Activated naive CD8-positive, alpha-beta T cell treated with anti-CD3 and anti-CD28 coated beads, Interleukin-2, amount 50 U/mL, for 24 hours (primary cell): Measurements from ENCODE around the gene ADIRF.

ENCODE experiments used
- ATAC-seq: fragments of 150-1000 bp; cut with Tn5 transposase; one replicate; pipeline ENCODE4 v1.10.0; 2021
- DNase-seq: peaks from one replicate; pipeline ENCODE4 v3.0.0; 2021
- H3K27ac Mint-ChIP-seq: one replicate; pipeline ENCODE4 v1.8.0; 2021; ENCODE audit warnings: mild to moderate bottlenecking, mixed read lengths
- H3K27me3 Mint-ChIP-seq: one replicate; pipeline ENCODE4 v1.8.0; 2021; ENCODE audit warnings: mixed read lengths
- H3K36me3 Mint-ChIP-seq: one replicate; pipeline ENCODE4 v1.8.0; 2021; ENCODE audit warnings: low read depth, mixed read lengths
- H3K4me1 Mint-ChIP-seq: one replicate; pipeline ENCODE4 v1.8.0; 2021; ENCODE audit warnings: mixed read lengths
- H3K4me3 Mint-ChIP-seq: one replicate; pipeline ENCODE4 v1.8.0; 2021; ENCODE audit warnings: mild to moderate bottlenecking, moderate library complexity, mixed read lengths
- H3K9me3 Mint-ChIP-seq: one replicate; pipeline ENCODE4 v1.8.0; 2021; ENCODE audit warnings: mixed read lengths

The ADIRF gene

DNA sequence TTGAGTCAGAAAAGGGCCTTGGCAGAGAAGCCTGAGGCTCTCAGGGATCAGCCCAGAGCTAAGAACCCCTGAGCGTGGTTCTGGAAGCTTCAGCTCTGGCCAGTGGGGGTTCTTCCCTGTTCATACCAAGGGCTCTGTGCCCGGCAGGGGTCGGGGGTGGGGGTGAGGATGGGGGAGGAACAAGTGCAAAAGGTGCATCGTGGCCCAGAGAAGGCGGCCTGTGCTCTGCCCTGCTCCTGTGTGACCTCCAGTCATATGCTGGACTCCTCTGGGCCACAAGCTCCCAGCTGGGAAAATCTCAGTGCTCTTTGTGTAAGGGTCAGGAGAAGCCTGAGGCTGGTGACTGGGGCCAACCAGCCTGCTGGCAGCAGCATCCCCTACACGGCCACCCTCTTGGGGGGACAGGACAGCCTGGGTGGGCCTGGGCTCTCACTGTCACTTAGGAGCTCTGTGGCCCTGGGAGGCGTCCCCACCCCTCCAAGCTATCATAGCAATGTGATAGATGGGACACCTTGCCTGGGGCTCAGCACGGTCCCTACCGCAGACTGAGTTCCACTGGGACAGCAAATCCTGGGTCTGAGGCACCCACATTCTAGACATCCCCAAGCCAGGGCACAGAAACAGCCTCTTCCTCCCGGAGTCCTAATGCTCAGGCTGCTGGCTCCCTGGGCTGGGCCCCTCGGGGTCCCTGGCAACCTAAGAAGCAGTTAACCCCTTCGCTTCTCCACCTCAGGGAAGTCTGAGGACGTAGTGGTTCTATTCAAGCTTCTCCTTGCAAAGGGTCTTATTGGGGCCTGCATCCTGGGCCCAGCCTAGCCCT lies 13.4 kb upstream of the ADIRF start:
- Mint-ChIP-seq H3K9me3 (peaks cover 16% of the 10 kb centered on the region), H3K4me1 (peaks cover 8% of the 10 kb centered on the region), H3K4me3 (no peak overlapping the region), H3K27ac (no peak overlapping the region), H3K27me3 (no peaks in the 10 kb centered on the region), H3K36me3 (no peaks in the 10 kb centered on the region)
- DNase-seq (no peak), ATAC-seq (peak; percentile 2)

DNA sequence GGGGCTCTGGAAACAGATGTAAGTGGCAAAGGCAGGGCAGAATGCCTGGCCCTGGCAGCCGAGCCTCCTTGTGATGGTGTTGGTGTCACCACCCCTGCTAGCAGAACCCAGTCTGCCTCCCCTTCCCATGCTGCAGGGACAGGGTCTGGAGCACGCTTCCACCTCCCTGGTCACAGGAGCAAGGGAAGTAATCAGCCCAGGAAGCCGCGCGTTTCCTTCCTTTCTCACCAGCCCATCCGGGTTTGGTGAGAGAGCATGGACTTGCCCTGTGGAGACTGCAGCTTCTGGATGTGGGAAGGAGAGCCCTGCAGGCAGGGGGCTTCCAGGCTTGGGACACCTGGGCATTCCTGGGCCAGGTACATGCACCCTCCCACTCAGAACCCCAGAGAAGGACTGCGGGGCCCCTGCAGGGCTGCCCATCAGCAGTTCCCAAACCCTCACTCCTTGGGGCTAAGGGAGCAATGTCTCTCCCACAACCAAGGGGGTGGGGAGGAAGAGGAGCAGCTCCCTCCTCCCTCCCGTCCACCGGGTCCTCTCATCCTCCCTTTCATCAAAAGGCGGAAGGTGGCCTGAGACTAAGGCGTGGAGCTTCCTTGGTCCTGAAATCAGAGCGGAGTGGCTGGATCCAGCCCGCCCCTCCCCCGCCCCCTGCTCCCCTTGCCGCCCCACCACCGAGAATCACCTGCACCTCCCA lies 12.6 kb upstream of the ADIRF start:
- no peak overlapping the region for H3K4me3 Mint-ChIP-seq
- no peaks in the 10 kb centered on the region for H3K27me3 Mint-ChIP-seq
- H3K36me3 Mint-ChIP-seq: no peaks in the 10 kb centered on the region
- H3K4me1 Mint-ChIP-seq: peaks cover 3% of the 10 kb centered on the region
- H3K9me3 Mint-ChIP-seq: peaks cover 16% of the 10 kb centered on the region
- DNase-seq (no peak), ATAC-seq (no peak)
- no peak overlapping the region for H3K27ac Mint-ChIP-seq

DNA sequence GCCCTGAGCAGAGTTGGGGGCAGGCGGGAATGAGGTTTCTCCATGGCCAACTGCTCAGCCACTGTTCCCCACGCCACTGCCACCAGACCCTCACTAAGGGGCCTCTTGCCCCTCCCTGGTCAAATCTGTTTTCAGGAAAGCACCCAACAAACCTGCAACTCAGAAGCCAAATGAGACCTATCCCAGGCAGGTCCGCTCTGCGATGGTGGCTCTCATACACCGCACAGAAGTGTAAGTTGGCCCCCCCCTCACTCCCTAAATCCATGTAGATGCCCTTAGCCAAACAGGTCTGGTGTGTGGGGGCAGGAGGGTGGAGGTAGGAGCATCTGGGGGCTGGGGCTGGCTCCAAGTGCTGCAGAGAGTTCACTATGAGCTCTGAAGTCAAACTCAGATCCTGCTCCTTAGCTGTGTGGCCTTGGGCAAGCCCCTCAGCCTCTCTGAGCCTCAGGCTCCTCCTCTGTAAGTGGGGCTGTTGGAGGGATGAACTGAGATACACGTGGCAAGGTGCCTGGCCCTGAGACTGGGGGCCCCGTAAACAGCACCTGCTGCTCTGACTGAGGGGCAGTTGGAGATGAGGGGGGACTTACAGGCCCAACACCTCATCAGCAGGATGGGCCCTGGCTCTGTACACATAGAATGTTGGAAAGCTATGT lies 12.0 kb upstream of the ADIRF start:
- no peak for ATAC-seq
- Mint-ChIP-seq H3K36me3 (no peaks in the 10 kb centered on the region), H3K4me3 (no peak overlapping the region), H3K4me1 (no peaks in the 10 kb centered on the region), H3K27me3 (no peaks in the 10 kb centered on the region), H3K27ac (no peak overlapping the region), H3K9me3 (peaks cover 16% of the 10 kb centered on the region)
- no peak for DNase-seq

DNA sequence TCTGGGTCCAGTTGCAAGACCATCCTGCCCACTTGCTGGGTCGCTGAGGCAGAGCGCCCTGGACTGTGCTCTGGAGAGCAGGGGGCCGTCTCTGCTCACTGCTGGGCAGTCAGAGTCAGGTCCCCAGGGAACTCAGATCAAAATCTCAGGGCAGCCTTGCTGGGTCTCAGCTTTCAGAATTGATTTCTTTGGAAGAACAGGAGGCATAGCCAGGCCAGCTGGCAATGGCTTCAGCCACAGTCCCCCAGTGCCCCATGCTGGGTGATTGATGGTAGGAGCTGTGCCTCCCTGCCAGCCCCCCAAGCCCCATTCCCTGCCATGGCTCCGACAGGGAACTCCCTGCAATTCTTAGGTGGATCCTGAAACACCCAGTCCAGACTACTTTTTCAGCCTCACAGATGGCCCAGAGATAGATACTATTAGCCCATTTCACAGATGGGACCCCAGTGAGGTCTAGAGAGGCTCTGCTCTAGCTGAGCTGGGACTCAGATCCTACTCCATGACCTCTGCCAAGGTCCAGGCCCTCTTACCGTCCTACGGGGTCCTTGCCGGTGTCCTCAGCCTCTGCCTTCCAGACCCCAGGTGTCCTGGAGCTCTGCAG lies 11.3 kb upstream of the ADIRF start:
- no peak overlapping the region for H3K27ac Mint-ChIP-seq
- no peaks in the 10 kb centered on the region for H3K36me3 Mint-ChIP-seq
- ATAC-seq (no peak), DNase-seq (no peak)
- H3K9me3 Mint-ChIP-seq: peaks cover 12% of the 10 kb centered on the region
- no peak overlapping the region for H3K4me3 Mint-ChIP-seq
- H3K4me1 Mint-ChIP-seq: no peaks in the 10 kb centered on the region
- H3K27me3 Mint-ChIP-seq: no peaks in the 10 kb centered on the region

DNA sequence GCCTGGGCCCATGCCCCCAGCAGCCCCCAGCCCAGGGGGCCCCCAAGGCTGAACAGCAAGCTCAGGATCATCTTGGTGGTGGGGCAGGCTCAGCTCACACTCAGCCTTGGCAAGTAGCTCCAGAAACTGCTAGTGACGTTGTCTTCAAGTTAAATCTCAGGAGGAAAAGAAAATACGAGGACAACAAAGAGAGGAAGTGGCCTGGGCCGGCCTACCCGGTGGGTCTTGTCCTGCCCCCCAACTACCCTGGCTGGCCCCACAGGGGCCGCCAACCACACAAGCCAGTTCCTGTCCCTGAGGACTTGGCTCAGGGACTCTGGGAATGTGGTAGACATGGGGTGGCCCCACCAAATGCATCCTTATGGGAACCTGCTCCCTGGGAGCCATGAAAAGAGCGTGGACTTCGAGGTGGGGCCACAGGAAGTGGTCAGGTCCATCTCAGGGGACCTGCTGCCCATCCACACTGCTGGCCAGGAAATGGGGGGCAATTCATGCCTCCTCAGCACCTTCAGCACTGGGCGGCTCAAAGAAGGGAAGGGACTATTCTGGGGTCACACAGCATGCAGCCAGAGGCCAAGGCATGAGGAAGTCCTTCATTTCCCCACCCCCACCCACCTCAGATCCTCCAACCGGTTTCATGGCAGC lies 10.7 kb upstream of the ADIRF start, which contains the start of gene MMRN2:
Gene MMRN2, minus strand, starts transcription at position 145 of the 645 bp plus-strand sequence. Its CDS starts 74 bp downstream, at position 71.
- Mint-ChIP-seq H3K4me3 (no peak within 1 kb of the TSS), H3K36me3 (no peaks in the 10 kb centered on the region), H3K9me3 (peaks cover 6% of the 10 kb centered on the region), H3K27ac (no peak within 1 kb of the TSS), H3K27me3 (no peaks in the 10 kb centered on the region), H3K4me1 (no peaks in the 10 kb centered on the region)
- DNase-seq: no peak
- no peak for ATAC-seq

DNA sequence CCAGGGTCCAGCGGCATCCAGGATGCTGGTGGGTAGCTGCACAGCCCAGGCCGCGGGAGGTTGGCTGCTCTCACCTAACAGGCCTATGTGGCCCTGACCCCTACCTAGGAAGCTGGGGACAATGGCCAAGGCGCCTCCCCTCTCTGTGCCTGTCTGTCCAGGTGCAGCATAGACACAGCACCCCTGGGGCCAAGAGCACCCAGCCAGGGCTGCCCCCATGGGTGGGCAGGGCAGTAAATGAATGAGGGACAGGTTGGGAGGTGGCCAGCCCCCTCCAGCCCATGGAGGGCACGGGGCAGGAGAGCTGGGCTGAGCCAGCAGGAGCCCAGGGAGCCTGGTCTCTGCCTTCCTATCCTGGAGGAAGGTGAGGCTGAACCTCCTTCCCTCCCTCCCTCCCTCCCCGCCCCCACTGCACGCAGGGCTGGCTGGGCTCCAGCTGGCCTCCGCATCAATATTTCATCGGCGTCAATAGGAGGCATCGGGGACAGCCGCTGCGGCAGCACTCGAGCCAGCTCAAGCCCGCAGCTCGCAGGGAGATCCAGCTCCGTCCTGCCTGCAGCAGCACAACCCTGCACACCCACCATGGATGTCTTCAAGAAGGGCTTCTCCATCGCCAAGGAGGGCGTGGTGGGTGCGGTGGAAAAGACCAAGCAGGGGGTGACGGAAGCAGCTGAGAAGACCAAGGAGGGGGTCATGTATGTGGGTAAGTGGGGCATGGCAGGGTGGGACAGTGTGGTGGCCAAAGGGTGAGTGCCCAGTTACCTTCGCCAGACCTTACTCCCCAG lies 10.0 kb upstream of the ADIRF start, which contains the start of gene SNCG:
Gene SNCG, plus strand, starts transcription at position 484 of the 785 bp plus-strand sequence. Its CDS starts 99 bp downstream, at position 583.
- no peaks in the 10 kb centered on the region for H3K4me1 Mint-ChIP-seq
- no peak within 1 kb of the TSS for H3K4me3 Mint-ChIP-seq
- no peak within 1 kb of the TSS for H3K27ac Mint-ChIP-seq
- H3K9me3 Mint-ChIP-seq: no peaks in the 10 kb centered on the region
- H3K36me3 Mint-ChIP-seq: no peaks in the 10 kb centered on the region
- H3K27me3 Mint-ChIP-seq: no peaks in the 10 kb centered on the region
- DNase-seq: no peak
- ATAC-seq: no peak

DNA sequence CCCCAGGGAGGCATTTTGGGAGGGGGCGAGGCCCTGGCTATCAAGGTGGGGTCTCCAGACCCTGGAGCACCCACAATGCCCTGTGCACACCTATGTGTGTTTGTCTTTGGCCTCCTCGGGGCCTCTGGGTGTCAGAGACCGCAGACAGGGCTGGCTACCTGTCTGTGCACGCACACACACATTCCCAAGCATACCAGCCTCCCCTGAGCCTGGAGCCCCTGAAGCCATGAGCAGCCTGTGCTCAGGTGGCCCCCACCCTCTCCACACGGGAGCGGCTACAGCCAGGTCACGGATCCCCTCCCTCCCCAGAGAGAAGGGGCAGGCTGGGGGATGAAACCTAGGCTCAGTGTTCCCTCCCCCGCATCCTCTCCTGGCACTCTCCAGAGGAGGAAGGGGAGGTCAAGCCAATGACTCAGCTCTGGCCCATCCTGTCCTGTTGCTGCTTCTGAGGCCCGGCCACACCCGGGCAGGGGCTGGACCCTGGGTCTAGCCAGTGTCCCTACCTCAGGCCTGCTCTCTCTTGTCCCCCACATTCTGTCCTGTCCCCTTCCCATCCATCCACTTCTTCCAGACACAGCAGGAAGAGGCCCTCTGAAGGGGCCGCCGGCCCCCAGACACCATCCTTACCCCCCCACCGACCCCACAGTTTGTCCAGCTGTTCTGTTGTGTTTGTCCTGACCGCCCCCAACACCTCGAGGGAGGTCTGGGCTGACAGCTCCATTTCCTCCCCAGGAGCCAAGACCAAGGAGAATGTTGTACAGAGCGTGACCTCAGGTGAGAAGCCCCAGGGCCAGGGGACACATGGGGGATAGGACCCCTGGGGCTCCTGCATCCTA lies 9.2 kb upstream of the ADIRF start:
- no peak for ATAC-seq
- Mint-ChIP-seq H3K4me1 (no peaks in the 10 kb centered on the region), H3K27ac (no peak overlapping the region), H3K9me3 (no peaks in the 10 kb centered on the region), H3K27me3 (no peaks in the 10 kb centered on the region), H3K4me3 (no peak overlapping the region), H3K36me3 (no peaks in the 10 kb centered on the region)
- DNase-seq: no peak

DNA sequence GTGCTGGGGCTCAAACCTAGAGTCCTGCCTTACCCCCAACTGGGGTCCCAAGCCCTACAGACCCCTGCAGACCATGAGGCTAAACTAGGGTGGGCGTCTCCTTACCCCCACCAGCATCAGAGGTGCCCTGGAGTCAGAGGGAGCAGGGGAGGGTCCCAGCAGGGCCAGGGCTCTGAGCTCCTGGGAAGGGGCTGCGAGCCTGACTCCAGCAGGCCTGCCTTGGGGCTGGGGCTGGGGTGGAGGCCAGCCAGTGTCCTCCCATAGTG lies 8.6 kb upstream of the ADIRF start:
- no peak for ATAC-seq
- DNase-seq: no peak
- Mint-ChIP-seq H3K9me3 (no peaks in the 10 kb centered on the region), H3K4me3 (no peak overlapping the region), H3K36me3 (no peaks in the 10 kb centered on the region), H3K4me1 (no peaks in the 10 kb centered on the region), H3K27me3 (no peaks in the 10 kb centered on the region), H3K27ac (no peak overlapping the region)

DNA sequence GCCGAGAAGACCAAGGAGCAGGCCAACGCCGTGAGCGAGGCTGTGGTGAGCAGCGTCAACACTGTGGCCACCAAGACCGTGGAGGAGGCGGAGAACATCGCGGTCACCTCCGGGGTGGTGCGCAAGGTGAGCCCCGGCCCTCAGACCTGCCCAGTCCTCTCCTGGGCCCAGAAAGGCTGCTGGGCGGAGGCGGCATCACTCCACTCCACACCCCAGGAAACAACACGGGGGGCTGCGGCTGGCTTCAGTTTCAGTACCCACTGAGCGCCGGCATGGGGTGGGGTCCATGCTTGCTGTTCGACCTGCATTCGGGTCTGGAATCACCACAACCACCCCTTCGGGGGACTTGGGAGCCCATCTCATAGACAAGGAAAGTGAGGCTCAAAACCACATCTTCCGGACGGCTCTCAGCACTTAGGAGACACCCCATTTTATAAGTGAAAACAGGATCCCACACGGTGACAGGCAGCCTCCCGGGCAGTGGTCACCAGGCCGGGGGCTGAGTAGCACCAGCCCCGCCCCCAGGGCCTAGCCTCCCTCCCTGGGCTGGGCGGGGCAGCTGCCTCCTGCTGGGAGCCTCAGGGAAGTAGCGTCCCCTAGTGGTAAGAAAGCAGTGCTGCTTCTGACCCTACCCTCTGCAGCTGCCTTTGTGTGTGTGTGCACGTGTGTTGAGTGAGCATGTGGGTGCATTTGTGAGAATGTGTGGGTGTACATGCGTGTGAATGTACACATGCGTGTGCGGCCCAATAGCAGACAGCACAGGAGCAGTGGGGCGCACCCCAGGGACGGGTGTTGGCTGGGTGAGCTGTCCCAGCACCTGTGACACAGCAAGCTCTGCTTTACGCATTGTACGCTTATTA lies 8.0 kb upstream of the ADIRF start:
- Mint-ChIP-seq H3K4me3 (no peak overlapping the region), H3K4me1 (peaks cover 3% of the 10 kb centered on the region), H3K9me3 (no peaks in the 10 kb centered on the region), H3K36me3 (no peaks in the 10 kb centered on the region), H3K27me3 (no peaks in the 10 kb centered on the region), H3K27ac (no peak overlapping the region)
- ATAC-seq (peak; percentile 70), DNase-seq (peak; percentile 44)

DNA sequence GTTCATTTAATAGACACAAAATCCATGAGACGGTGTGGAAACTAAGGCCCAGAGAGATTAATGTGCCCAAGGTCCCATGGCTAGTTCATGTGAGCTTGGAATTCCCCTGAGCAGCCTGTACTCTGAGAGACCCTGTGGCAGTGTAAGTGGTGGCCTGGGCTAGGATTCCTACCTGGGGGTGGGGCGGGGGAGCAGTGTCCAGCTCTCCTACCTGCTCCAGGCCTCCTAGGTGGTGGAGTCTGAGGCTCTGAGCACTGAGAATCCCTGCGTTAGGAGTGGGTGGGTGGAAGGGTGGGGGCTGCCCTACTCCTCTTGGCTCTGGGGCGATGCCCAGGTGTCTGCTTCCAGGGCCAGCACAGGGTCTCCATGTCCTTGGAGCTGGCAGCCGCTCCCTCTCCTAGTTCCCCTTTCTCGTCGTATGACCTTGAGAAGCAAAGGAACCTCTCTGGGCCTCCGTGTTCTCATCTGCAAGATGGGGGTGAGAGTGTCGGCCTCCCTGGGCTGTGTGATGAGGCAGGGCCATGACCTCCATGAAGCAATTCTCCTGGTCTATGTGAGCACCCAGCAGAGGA lies 7.3 kb upstream of the ADIRF start:
- H3K9me3 Mint-ChIP-seq: no peaks in the 10 kb centered on the region
- no peak overlapping the region for H3K27ac Mint-ChIP-seq
- no peaks in the 10 kb centered on the region for H3K36me3 Mint-ChIP-seq
- no peaks in the 10 kb centered on the region for H3K27me3 Mint-ChIP-seq
- ATAC-seq (no peak), DNase-seq (no peak)
- H3K4me1 Mint-ChIP-seq: peaks cover 11% of the 10 kb centered on the region
- no peak overlapping the region for H3K4me3 Mint-ChIP-seq

DNA sequence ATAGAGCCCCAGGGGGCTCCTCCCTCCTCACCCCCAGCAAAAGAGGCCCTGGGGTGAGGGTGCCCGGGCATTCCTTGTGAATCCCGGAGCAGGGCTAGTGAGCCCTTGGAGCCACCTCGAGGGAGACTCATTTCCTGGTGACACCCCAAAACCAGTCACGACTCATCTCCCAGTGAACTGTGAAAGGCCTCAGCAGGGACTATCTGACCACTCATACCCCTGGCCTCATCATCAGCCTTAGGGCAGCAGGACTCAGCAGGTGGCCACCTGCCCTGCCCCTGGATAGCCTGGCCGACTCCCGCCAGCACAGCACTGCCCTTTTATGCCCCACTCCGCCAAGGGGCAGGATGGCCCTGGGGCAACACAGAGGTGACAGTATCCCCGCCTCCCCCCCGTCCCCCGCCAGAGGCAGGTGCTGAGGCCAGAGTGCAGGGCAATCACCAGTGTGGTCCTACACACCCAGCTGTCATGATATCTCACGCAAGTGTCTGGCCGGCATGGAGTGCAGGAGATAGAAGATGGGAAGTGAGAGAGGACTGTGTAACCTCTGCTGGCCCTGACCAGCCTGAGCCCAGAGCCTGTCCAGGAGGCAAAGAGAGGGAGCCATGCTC lies 6.7 kb upstream of the ADIRF start:
- Mint-ChIP-seq H3K4me3 (no peak overlapping the region), H3K36me3 (no peaks in the 10 kb centered on the region), H3K27me3 (no peaks in the 10 kb centered on the region), H3K4me1 (peaks cover 17% of the 10 kb centered on the region), H3K27ac (no peak overlapping the region), H3K9me3 (no peaks in the 10 kb centered on the region)
- ATAC-seq: no peak
- no peak for DNase-seq
